Nephron (organoid): ENCODE results near the gene TEP1.

Experiments
- H3K27ac Mint-ChIP-seq, 3 experiments: 2 replicates each; pipeline ENCODE4 v1.8.0; 2020; ENCODE audit warnings: mixed read lengths in 3 of 3, mild to moderate bottlenecking in 2 of 3, moderate library complexity in 1 of 3
- H3K27me3 Mint-ChIP-seq: 2 replicates; pipeline ENCODE4 v1.8.0; 2021; ENCODE audit warnings: low read depth, mild to moderate bottlenecking, moderate library complexity, mixed read lengths
- H3K36me3 Mint-ChIP-seq: 2 replicates; pipeline ENCODE4 v1.8.0; 2020; ENCODE audit warnings: low read depth, mixed read lengths
- H3K4me1 Mint-ChIP-seq: 2 replicates; pipeline ENCODE4 v1.8.0; 2020; ENCODE audit warnings: mixed read lengths
- H3K4me3 Mint-ChIP-seq, 3 experiments: 2 replicates each; pipeline ENCODE4 v1.8.0; 2020; ENCODE audit warnings: mild to moderate bottlenecking in 3 of 3, mixed read lengths in 3 of 3, moderate library complexity in 2 of 3
- H3K9me3 Mint-ChIP-seq: 2 replicates; pipeline ENCODE4 v1.8.0; 2020; ENCODE audit warnings: mixed read lengths
- TF ChIP-seq, protein P1 (sequence below), 3 experiments: fragments of 200-600 bp; sonication (generic); IDR thresholded peaks; one replicate each; pipeline ENCODE4 v1.5.0; 2021; ENCODE audit warnings: antibody characterized with exemption in 3 of 3; ENCODE audit not compliant: unreplicated experiment in 3 of 3

The TEP1 gene

DNA sequence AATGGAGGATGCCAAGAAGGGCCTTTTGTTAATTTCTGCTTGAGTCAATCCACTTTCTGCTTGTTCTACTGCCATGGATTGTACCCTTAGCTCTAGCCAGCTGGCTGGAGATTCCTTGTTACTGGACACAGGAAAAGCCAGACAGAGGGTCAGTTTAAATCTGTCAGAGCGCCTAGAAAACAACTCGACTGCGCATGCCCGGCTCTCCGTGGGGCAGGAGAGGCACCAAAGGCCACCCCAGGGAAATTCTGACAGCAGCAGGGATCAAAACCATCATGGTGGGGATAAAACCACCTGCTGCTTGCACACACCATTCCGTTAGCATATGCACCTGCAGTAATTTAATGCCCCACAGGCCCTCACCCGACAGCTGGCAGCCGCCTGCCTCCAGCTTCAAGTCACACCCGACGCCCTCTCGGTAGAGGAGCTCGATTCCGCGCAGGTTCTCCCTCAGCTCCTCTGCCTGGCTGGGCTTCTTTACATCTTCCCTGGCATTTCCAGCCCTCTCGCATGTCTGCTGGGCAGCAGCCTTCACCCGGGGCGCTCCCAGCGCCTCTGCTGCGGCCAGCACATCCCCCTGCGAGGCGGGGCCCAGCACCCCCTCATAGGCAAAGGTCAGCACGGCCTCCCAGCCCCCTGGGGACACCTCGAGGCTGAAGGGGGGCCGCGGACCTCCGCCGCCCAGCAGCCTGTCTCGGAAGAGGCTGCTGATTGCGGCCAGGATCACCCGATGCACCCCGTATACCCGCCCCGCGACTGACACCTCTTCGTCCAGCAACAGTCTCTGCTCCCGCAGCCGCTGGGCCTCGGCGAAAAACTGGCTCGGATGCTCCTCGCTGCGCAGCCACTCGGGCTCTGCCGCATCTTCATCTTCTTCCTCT is 21.6 kb upstream of the TEP1 start:
- TF ChIP-seq, protein P1, sequence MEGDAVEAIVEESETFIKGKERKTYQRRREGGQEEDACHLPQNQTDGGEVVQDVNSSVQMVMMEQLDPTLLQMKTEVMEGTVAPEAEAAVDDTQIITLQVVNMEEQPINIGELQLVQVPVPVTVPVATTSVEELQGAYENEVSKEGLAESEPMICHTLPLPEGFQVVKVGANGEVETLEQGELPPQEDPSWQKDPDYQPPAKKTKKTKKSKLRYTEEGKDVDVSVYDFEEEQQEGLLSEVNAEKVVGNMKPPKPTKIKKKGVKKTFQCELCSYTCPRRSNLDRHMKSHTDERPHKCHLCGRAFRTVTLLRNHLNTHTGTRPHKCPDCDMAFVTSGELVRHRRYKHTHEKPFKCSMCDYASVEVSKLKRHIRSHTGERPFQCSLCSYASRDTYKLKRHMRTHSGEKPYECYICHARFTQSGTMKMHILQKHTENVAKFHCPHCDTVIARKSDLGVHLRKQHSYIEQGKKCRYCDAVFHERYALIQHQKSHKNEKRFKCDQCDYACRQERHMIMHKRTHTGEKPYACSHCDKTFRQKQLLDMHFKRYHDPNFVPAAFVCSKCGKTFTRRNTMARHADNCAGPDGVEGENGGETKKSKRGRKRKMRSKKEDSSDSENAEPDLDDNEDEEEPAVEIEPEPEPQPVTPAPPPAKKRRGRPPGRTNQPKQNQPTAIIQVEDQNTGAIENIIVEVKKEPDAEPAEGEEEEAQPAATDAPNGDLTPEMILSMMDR (IDR thresholded peaks at IDR 0.05; ENCODE audit: unreplicated experiment in 3 of 3) = no peak

DNA sequence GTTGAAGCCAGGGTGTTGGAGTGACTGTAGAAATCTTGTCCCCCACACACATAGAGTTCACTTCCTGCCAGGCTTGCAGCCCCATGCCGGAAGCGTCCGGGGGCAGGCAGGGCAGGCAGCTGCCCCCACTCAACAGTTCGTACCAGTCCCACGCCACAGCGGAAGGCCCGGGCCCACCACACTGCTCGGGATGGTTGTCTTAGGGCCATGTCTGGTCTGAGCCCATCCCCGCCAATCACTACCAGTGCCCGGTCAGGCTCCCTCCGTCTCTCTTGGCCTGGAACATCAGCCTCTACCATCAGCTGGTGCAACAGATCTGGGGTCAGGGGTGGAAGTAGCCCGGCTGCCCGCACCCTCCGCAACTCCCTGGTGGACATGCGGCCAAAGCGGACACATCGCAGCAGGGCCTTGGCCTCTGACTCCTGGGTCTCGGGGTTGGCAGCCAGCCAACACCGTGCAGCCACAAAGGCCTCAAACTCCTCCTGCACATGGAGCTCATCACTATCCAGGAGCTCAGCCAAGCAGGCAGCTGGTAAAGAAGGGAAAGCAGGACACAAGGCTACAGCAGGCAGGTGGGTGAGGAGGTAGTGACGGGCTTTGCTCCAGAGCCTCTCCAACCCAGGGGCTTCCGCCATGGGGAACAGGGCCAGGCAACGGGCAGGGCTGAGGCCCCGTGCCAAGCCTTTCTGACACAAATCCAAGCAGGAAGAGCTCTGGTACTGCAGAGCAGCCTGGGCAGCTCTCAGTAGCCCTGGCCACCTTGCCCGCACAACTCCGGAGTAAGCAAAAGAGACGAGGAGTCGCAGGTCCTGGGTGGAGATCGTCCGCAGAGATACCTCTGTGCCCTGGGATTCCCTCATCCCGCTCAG is 16.7 kb upstream of the TEP1 start:
- TF ChIP-seq, protein P1 (IDR thresholded peaks at IDR 0.05; ENCODE audit: unreplicated experiment in 3 of 3) = no peak
- Mint-ChIP-seq H3K27me3 (peaks cover 12% of the 10 kb centered on the region), H3K4me3 (no peak overlapping the region), H3K4me1 (peaks cover 17% of the 10 kb centered on the region), H3K36me3 (no peaks in the 10 kb centered on the region), H3K9me3 (no peaks in the 10 kb centered on the region), H3K27ac (no peak overlapping the region)

More for the DNA sequence above, 21.6 kb upstream of the TEP1 start:
- Mint-ChIP-seq H3K4me1 (no peaks in the 10 kb centered on the region), H3K27ac (no peak overlapping the region), H3K27me3 (peaks cover 38% of the 10 kb centered on the region), H3K9me3 (no peaks in the 10 kb centered on the region), H3K4me3 (peak overlapping the region; percentile 40 to 62 (median 47)), H3K36me3 (no peaks in the 10 kb centered on the region)

DNA sequence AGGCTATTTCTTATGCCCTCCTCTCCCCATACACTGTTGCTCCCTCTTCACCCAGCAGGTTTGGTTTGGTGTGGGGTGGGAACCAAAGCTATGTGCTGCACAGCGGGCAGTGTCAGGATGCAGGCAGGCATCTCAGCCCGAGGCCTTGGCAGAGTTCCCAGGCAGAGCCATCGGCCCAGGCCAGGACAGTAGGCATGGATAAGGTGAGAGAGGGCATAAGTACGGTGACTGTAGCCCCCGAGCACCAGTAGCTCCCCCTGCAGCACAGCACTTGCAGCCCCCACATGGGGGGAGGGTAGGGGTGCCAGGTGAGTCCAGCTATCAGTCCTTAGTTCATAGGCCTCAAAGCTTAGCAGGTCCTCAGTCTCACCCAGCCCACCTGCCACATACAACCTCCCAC is 15.5 kb upstream of the TEP1 start:
- no peak overlapping the region for H3K4me3 Mint-ChIP-seq
- no peaks in the 10 kb centered on the region for H3K36me3 Mint-ChIP-seq
- peak overlapping the region; percentile 57 to 77 (median 66) for H3K27ac Mint-ChIP-seq
- H3K27me3 Mint-ChIP-seq = peaks cover 6% of the 10 kb centered on the region
- H3K4me1 Mint-ChIP-seq = peaks cover 17% of the 10 kb centered on the region
- TF ChIP-seq, protein P1 (IDR thresholded peaks at IDR 0.05; ENCODE audit: unreplicated experiment in 3 of 3) = no peak
- no peaks in the 10 kb centered on the region for H3K9me3 Mint-ChIP-seq

DNA sequence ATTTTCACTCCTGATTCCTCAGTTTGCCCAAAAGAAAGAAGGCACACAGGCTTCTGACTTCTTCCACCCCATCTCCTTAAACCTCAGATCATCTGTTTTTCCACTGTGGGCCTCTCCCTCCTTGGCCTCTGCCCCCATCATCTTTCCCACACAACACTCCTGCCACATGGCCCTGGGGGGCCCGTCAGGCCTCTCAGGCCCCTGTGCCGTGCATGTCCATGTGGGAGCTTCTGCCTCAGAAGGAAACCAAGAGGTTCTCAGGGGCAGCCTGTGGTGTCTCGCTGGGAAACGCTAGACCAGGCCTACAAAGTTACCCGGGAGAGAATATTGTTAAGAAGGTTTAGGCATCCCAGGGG is 14.7 kb upstream of the TEP1 start:
- TF ChIP-seq, protein P1 (IDR thresholded peaks at IDR 0.05; ENCODE audit: unreplicated experiment in 3 of 3) = no peak
- no peak overlapping the region for H3K4me3 Mint-ChIP-seq
- no peaks in the 10 kb centered on the region for H3K27me3 Mint-ChIP-seq
- H3K27ac Mint-ChIP-seq = peak overlapping the region; percentile 57 to 77 (median 66)
- H3K9me3 Mint-ChIP-seq = no peaks in the 10 kb centered on the region
- H3K36me3 Mint-ChIP-seq = no peaks in the 10 kb centered on the region
- H3K4me1 Mint-ChIP-seq = peaks cover 17% of the 10 kb centered on the region

DNA sequence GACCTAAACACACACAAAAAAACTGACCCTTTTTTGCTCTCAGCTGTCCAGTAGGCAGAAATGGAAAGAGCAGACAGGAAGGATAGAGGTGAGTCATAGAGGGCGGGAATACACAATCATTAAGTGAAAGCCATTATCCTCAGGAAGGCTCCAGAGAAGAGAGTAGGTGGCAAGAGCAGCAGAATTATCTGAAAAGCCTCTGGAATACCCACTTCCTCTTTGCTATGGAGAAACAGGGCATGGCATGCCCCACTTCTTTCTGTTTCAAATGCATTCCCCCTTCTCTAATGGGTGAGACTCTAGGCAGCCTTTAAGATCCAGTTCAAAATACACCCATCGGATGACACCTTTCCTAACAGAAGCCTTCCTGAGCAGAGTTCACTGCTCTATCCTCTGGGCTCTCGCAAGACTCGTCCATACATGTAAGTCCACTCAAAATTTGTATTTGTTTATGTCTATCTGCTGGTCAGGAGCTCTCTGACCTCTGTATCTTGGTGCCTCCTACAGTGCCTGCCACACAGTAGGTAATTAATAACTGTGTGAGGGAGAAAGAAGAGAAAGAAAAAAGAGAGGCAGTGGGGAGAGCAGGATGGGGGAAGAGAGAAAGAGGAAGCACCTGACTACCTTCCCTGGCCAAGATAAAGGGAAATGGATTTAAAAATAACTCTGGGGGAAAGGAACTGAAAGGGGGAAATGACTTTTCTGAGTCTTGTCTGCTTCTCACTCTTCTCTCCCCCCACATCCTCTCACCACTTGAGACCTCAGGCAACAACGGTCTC is 14.1 kb upstream of the TEP1 start:
- H3K27ac Mint-ChIP-seq = peak overlapping the region; percentile 57 to 77 (median 66)
- peaks cover 17% of the 10 kb centered on the region for H3K4me1 Mint-ChIP-seq
- H3K4me3 Mint-ChIP-seq = no peak overlapping the region

More for the DNA sequence above, 14.1 kb upstream of the TEP1 start:
- H3K27me3 Mint-ChIP-seq = no peaks in the 10 kb centered on the region
- no peaks in the 10 kb centered on the region for H3K9me3 Mint-ChIP-seq
- H3K36me3 Mint-ChIP-seq = no peaks in the 10 kb centered on the region
- TF ChIP-seq, protein P1 (IDR thresholded peaks at IDR 0.05; ENCODE audit: unreplicated experiment in 3 of 3) = no peak
